Panc1 (cell line): ENCODE measurements around the gene CYP27A1.

ENCODE experiments used
- POLR2AphosphoS5 ChIP-seq: IDR thresholded peaks from 2 replicates; pipeline ENCODE4 v1.6.1; 2012; ENCODE audit warnings: mild to moderate bottlenecking, low read depth, low read length, moderate library complexity
- REST ChIP-seq, 2 experiments: IDR thresholded peaks; 2 replicates each; pipeline ENCODE4 v1.6.1; 2011 to 2012; ENCODE audit warnings: low read depth in 2 of 2, control low read depth in 1 of 2, low read length in 1 of 2, mild to moderate bottlenecking in 1 of 2, moderate library complexity in 1 of 2; ENCODE audit not compliant: insufficient read depth in 1 of 2
- TF ChIP-seq, protein P1 (sequence below): fragments of 450-650 bp; IDR thresholded peaks from 2 replicates; pipeline ENCODE4 v1.5.1; 2017; ENCODE audit warnings: mild to moderate bottlenecking

- TF ChIP-seq, protein P1, sequence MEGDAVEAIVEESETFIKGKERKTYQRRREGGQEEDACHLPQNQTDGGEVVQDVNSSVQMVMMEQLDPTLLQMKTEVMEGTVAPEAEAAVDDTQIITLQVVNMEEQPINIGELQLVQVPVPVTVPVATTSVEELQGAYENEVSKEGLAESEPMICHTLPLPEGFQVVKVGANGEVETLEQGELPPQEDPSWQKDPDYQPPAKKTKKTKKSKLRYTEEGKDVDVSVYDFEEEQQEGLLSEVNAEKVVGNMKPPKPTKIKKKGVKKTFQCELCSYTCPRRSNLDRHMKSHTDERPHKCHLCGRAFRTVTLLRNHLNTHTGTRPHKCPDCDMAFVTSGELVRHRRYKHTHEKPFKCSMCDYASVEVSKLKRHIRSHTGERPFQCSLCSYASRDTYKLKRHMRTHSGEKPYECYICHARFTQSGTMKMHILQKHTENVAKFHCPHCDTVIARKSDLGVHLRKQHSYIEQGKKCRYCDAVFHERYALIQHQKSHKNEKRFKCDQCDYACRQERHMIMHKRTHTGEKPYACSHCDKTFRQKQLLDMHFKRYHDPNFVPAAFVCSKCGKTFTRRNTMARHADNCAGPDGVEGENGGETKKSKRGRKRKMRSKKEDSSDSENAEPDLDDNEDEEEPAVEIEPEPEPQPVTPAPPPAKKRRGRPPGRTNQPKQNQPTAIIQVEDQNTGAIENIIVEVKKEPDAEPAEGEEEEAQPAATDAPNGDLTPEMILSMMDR, result no peak
- TF ChIP-seq REST (IDR thresholded peaks at IDR 0.05; ENCODE audit: insufficient read depth in 1 of 2, low read depth in 2 of 2, low read length in 1 of 2) (no peak), POLR2AphosphoS5 (no peak)
Observed at GRCh38 chr2:218815649-218816048, 33.7 kb downstream of the CYP27A1 start.
